Glutamatergic neuron (in vitro differentiated cells): ENCODE results near the gene ARFGEF3. TPM values are rescaled to one million over a fixed set of nuclear protein-coding genes. Genes with fewer than 3 reads are reported as not detected.

ENCODE experiments used
- DNase-seq: peaks from one replicate; pipeline ENCODE4 v3.0.0; 2022
- H3K27ac Mint-ChIP-seq: one replicate; pipeline ENCODE4 v1.8.0; 2020; ENCODE audit warnings: mild to moderate bottlenecking, mixed read lengths, inconsistent platforms; ENCODE audit not compliant: unreplicated experiment
- H3K27me3 Mint-ChIP-seq: one replicate; pipeline ENCODE4 v1.8.0; 2020; ENCODE audit warnings: mild to moderate bottlenecking, moderate library complexity, mixed read lengths, inconsistent platforms; ENCODE audit not compliant: unreplicated experiment
- H3K36me3 Mint-ChIP-seq: one replicate; pipeline ENCODE4 v1.8.0; 2020; ENCODE audit warnings: mild to moderate bottlenecking, mixed read lengths, inconsistent platforms; ENCODE audit not compliant: unreplicated experiment
- H3K4me1 Mint-ChIP-seq: one replicate; pipeline ENCODE4 v1.8.0; 2020; ENCODE audit warnings: mild to moderate bottlenecking, low read depth, mixed read lengths, inconsistent platforms; ENCODE audit not compliant: unreplicated experiment
- H3K4me3 Mint-ChIP-seq: one replicate; pipeline ENCODE4 v1.8.0; 2020; ENCODE audit warnings: mild to moderate bottlenecking, mixed read lengths, inconsistent platforms; ENCODE audit not compliant: unreplicated experiment
- H3K9me3 Mint-ChIP-seq: one replicate; pipeline ENCODE4 v1.8.0; 2020; ENCODE audit warnings: mild to moderate bottlenecking, moderate library complexity, mixed read lengths, inconsistent platforms; ENCODE audit not compliant: unreplicated experiment
- total RNA-seq: library from RNA; stranded (reverse); fragmentation: NEBNext Ultra II Directional; extraction: Animal tissue kit (Norgen Biotek cat#: 25700); gene quantifications from one replicate; pipeline ENCODE4 v1.2.1, GENCODE V29; 2021; ENCODE audit not compliant: unreplicated experiment
- TF ChIP-seq, protein P1 (sequence below): fragments of 200-600 bp; sonication (generic); IDR thresholded peaks from one replicate; pipeline ENCODE4 v1.5.0; 2021; ENCODE audit not compliant: partially characterized antibody, unreplicated experiment

Gene ARFGEF3
- total RNA-seq, 1 donor from 2014 or later = 15.3 TPM

DNA sequence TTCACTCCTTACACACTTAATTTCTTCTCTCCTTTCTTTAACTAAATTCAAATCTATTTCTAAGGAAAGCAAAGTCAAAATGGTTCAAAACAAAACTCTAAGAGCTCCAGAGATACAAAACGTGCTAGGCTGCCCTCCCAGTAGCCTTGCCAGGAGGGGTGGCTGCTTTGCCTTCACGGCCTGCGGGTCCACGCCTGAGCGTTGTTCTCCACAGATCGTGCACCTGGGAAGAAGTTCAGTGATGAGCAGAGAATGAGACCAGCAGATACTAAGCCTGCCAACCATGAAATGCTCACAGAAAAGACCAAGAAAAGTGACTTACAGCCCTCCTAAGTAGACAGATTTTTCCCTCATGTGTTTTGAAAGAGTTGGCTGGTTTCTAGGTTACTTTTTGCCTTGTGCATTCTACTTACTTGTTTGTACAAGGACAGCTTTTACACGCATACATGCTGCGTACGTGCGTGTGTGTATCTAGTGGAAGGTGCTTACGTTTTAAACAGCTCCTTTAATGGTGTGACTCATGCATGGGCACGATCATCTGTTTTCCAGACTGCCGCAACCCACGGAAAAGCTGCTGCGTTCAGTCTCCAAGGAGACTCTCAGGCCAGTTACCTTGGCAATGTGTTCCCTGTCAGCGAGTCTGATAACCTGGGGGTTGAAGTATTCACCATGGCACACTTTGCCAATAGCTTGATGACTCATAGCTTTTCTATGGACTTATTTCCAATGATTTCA lies 88.9 kb downstream of the ARFGEF3 start:
- Mint-ChIP-seq H3K27ac (no peak overlapping the region), H3K4me3 (no peak overlapping the region), H3K36me3 (no peaks in the 10 kb centered on the region), H3K9me3 (peaks cover 1% of the 10 kb centered on the region), H3K27me3 (peaks cover 2% of the 10 kb centered on the region), H3K4me1 (no peaks in the 10 kb centered on the region)
- no peak for DNase-seq
- TF ChIP-seq, protein P1, sequence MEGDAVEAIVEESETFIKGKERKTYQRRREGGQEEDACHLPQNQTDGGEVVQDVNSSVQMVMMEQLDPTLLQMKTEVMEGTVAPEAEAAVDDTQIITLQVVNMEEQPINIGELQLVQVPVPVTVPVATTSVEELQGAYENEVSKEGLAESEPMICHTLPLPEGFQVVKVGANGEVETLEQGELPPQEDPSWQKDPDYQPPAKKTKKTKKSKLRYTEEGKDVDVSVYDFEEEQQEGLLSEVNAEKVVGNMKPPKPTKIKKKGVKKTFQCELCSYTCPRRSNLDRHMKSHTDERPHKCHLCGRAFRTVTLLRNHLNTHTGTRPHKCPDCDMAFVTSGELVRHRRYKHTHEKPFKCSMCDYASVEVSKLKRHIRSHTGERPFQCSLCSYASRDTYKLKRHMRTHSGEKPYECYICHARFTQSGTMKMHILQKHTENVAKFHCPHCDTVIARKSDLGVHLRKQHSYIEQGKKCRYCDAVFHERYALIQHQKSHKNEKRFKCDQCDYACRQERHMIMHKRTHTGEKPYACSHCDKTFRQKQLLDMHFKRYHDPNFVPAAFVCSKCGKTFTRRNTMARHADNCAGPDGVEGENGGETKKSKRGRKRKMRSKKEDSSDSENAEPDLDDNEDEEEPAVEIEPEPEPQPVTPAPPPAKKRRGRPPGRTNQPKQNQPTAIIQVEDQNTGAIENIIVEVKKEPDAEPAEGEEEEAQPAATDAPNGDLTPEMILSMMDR = no peak

DNA sequence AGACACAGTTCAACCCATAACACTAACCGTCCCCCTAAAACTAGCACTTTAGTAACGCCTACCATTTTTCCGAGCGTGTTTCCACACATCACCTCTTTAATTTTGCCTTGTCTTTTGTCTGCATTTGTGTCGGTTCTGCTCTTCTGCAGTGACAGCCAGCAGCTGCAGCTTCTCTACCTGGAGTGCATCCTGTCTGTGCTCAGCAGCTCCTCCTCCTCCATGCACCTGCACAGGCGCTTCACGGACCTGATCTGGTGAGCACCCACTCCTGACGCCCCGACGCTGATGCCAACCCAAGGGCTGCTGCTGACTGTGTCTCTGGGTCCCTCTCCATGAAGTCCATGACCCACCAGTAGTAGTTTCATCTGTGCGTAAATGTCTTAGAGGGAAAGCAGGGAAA lies 92.0 kb downstream of the ARFGEF3 start:
- no peak for DNase-seq
- TF ChIP-seq, protein P1 = no peak
- Mint-ChIP-seq H3K9me3 (peaks cover 1% of the 10 kb centered on the region), H3K4me1 (no peaks in the 10 kb centered on the region), H3K4me3 (no peak overlapping the region), H3K36me3 (no peaks in the 10 kb centered on the region), H3K27ac (no peak overlapping the region), H3K27me3 (peaks cover 2% of the 10 kb centered on the region)

DNA sequence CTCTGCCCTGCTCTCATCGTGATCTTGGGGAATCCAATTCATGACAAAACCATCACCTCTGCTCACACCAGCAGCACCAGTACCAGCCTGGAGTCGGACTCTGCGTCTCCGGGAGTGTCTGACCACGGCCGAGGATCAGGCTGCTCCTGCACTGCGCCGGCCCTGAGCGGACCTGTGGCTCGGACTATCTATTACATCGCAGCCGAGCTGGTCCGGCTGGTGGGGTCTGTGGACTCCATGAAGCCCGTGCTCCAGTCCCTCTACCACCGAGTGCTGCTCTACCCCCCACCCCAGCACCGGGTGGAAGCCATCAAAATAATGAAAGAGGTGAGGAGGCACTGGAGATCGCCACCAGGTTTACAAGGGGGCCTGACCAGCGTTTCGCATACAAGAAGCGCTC lies 93.7 kb downstream of the ARFGEF3 start:
- Mint-ChIP-seq H3K4me3 (no peak overlapping the region), H3K9me3 (peaks cover under 1% of the 10 kb centered on the region), H3K4me1 (no peaks in the 10 kb centered on the region), H3K27me3 (peaks cover 1% of the 10 kb centered on the region), H3K36me3 (no peaks in the 10 kb centered on the region), H3K27ac (no peak overlapping the region)
- DNase-seq = no peak
- TF ChIP-seq, protein P1 = no peak

DNA sequence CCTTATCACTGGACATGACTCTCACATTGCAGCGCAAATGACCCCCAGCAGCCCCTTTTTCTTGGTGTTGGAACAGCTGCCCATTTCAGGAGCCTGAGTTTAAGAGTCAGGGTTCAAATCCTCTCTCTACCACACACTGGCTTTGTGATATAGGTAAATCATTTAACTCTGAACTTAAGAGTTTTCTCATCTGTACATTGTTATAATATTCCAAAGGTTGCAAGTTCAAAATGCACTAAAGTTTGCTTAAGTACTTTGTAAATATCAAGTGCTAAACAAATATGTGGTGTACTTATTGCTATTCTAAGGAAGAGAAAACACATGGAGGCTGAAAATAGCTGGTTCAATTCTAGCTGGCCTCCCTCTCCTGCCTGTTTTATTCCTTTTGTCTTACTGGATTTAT lies 95.9 kb downstream of the ARFGEF3 start:
- no peak overlapping the region for H3K4me3 Mint-ChIP-seq
- no peak overlapping the region for H3K27ac Mint-ChIP-seq
- no peak for DNase-seq
- no peaks in the 10 kb centered on the region for H3K9me3 Mint-ChIP-seq
- no peaks in the 10 kb centered on the region for H3K4me1 Mint-ChIP-seq
- H3K36me3 Mint-ChIP-seq = no peaks in the 10 kb centered on the region
- TF ChIP-seq, protein P1 = no peak
- H3K27me3 Mint-ChIP-seq = no peaks in the 10 kb centered on the region

DNA sequence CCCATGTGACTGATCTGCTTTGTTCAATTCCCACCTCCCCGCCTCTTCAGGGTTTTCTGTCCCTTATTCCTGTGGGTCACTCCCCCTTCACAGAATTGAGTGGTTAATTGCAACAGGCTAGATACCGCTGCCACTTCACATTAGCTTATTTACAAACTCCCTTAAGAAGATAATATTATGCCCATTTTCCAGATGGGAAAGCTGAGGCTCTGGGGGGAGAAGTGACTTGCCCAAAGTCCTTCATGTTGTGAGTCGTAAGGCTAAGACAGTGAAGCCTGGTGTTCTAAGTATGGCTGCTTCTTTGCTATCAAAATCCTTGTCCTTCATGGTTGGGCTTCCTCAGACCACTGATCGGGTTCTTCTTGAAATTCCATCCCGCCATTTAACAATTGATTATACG lies 96.5 kb downstream of the ARFGEF3 start:
- no peaks in the 10 kb centered on the region for H3K9me3 Mint-ChIP-seq
- H3K27ac Mint-ChIP-seq = no peak overlapping the region
- no peak overlapping the region for H3K4me3 Mint-ChIP-seq
- no peaks in the 10 kb centered on the region for H3K4me1 Mint-ChIP-seq
- TF ChIP-seq, protein P1 = no peak
- no peak for DNase-seq
- no peaks in the 10 kb centered on the region for H3K36me3 Mint-ChIP-seq
- no peaks in the 10 kb centered on the region for H3K27me3 Mint-ChIP-seq
